HuH-7.5 (cell line): ENCODE data around the gene KLK1.
A peak's percentile ranks its signal among the peaks of the same experiment; 100 is the strongest.

Experiments used
- DNase-seq: peaks from one replicate; pipeline ENCODE4 v3.0.0; 2011; ENCODE audit warnings: low spot score

KLK1 gene

GRCh38 chr19:50835785-50836542, 12.4 kb upstream of the KLK1 start:
- DNase-seq, result peak; percentile 84

- DNase-seq, result no peak
Measured at GRCh38 chr19:50835103-50835784, 11.7 kb upstream of the KLK1 start.

- no peak for DNase-seq
Measured at GRCh38 chr19:50833802-50834167, 10.2 kb upstream of the KLK1 start.

- no peak for DNase-seq
Measured at GRCh38 chr19:50833117-50833801, 9.7 kb upstream of the KLK1 start, which contains the start of gene KLK15. TSS of gene KLK15 (minus strand) at chr19:50833574. CDS start at chr19:50831492, 2,082 bp downstream.

GRCh38 chr19:50832666-50833065, 9.1 kb upstream of the KLK1 start:
- no peak for DNase-seq

- DNase-seq, result no peak
Measured at GRCh38 chr19:50831026-50831396, 7.4 kb upstream of the KLK1 start.

DNA sequence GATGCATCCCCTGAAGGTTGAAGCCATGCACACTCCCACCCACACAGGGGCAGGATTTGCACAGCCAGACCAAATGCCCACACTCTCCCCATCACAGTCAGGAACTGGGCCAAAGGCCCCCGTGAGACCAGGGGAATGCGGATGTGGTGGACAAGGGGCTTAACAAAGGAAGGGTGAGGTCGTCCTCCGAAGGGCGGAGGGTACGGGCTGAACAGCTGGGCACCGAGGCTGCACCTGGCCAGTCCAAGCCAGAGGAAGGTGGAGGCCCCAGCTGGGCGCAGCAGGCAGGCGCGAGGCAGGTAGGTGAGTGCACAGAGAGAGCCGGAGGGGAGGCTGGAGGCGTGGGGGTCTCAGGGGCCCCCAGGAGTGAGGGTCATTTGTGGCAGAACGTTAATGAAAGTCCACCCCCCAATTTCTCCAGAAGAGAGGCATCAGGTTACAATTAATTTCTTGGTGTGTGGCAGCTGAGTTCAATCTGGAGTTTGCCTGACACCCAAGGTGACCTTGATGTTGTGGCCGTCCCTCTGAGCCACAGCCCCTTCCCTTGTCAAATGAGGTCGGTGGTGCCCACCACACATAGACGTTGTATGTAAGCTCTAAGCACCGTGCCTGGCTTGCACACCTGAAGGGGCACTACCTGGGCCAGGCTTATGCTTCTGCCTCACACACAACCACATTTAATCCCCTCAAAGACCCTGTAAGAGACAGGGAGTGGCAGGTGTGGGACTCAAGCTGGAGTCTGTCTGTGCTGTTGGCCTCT, 6.9 kb upstream of the KLK1 start:
- DNase-seq, result no peak

GRCh38 chr19:50829801-50830200, 6.2 kb upstream of the KLK1 start:
- no peak for DNase-seq

DNA sequence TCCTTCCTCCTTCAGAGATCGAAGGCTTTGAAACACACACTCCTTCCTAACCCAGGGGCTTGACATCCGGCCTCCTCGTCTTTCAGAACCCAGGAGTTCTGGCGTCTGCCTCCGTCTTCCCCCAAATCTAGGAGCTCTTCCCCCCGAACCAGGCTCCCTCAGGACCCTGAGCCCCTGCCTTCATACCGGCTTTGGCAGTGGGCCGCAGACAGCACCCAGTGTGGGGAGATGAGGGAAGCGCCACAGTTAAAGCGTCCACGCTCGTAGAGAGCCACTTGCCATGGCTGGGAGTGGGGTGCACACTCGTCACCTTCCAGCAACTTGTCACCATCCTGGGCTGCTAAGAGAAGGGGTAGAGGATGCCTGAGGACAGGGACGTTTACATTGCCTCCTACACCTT, 3.9 kb upstream of the KLK1 start:
- DNase-seq, result no peak

- no peak for DNase-seq
Measured at GRCh38 chr19:50826492-50827240, 3.1 kb upstream of the KLK1 start.

- no peak for DNase-seq
Measured at GRCh38 chr19:50822661-50823208, 852 bp downstream of the KLK1 start.

GRCh38 chr19:50821622-50822021, 2.0 kb downstream of the KLK1 start:
- no peak for DNase-seq

DNA sequence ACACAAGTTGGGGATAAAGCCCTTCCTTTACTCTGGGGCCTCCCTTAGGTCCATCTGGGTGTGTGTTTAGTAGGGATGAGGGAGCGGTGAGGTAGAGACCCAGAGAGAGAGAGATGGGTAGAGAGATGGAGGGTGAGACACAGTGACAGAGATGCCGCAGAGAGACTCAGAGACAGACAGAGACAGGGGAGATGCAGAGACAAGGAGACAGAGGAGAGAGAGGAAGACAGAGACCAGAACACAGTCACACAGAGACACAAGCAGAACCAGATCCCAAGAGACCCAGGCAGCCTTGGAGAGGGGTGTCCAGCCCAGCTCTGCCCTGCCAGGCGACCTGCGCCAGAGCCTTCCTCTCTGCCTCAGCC, 2.4 kb downstream of the KLK1 start:
- DNase-seq, result no peak

- no peak for DNase-seq
Measured at GRCh38 chr19:50820549-50821247, 2.9 kb downstream of the KLK1 start.

DNA sequence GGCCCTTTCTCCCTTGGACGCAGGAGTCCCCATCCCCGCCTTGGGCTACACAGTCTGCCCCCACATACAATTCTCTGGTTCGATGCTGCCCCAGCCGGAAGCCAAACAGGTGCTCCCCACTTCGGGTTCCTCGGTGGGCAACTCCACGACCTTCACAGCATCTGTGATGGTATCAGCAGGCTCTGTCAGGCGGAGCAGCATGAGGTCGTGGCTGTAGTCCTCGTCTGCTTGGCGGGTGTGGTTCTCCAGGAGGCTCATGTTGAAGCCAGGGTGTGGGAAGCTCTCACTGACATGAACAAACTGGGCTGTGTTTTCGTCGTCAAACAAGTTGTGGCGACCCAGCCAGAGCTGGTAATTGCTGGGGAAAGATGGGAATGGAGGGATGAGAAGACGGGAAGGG, 3.5 kb downstream of the KLK1 start:
- no peak for DNase-seq

DNA sequence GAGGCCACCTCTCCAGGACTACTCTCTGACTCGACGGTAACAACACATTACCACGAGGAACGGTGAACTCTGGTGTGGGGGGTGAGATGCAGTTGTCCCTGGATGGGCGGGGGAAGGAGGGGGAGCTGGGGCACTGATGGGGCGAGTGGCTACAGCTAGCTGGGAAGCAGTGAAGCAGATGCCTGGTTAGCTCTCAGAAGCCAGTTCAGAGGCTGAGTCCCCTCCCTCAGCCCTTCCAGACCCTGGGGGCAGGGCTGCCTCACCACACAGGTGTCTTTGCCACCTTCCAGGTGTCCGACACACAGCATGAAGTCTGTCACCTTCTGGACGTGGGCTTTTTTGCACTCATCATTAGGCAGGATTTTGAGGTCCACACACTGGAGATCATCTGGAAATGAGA, 4.0 kb downstream of the KLK1 start:
- DNase-seq, result no peak

DNA sequence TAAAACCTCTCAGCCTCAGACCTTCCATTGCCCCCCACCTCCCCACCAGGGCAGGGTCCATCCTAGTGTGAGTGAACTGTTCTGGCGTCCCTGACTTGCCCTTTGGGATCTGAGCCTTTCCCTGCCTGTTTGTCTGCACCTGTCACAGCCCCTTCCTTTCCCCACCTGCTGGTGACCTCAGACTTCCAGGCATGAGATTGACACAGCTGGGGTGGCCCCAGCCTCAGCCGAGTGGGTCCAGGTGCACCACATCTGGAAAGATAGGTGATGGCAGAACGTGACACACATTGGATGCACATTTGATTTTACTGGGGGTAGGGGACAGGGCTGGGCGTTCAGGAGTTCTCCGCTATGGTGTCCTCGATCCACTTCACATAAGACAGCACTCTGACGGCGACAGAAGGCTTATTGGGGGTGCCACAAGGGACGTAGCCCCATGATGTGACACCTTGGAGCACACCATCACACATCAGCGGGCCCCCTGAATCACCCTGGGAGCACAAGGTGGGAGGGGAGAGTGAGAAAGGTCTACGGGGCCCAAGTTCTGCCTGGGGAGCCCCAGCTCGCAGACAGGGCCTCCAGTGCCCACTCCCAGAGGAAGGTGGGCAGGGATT, 4.6 kb downstream of the KLK1 start:
- no peak for DNase-seq

DNA sequence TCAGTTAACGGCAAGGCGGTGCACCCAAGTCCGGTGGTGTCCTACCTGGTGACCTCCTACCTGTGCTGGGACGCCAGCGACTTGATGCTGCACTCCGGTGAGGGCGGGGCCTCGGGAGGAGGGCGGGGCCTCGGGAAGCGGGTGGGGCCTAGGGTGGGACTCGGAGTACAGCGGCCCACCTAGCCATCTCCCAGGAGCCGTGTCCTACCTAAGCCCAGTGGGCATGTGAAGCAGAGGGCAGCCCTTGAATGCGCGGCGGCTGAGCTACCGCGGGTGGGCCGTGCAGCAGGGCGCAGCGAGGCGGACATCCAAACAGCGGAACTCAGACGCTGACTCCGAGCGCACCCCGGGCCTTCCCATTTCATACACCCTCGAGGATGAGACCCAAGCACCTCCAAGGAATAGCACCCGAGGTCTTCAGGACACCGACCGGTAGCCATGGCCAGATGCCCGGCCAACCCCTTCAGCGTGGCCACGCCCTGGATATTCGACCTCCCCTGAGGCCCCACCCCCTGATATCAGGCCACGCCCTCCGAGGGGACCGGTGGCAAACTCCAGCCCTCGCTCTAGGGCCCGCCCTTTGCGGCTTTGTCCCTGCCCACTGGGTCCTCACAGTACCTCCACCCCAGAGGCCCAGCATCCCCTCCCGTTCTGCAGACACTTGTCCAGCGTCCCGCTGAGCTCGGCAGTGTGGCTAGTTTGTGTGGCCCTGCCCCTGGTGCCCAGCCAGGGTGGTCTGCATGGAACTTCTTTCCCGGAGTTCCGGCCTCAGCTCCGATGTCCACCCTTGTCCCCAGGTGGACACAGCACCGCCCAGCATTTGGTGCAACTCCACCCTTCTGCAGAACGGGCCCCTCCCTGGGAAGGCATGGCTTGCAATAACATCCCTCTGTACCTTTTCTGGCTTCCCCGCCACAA, 5.4 kb downstream of the KLK1 start:
- DNase-seq, result no peak

DNA sequence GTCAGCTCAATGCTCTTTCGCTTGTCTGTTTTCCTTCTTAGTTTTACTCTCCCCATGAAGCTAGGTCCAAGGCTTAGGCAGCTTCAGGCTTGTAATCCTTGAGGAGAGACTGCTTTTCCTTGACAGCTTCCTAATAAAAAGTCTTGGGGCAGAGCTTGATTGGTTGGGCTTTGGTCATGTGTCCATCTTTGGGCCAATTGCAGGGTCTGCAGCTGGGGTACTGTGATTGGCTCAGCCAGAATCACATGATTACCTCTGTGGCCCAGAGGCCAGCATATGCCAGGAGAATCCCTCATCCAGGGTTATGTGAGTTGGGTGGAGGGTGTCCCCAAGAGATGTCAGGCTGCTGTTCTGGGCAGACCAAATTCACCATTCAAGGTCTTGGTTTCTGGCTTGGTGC, 8.1 kb downstream of the KLK1 start:
- no peak for DNase-seq
